ENCODE results near the gene CEBPG.

CEBPG gene

GRCh38 chr19:33383720-33384292, 10.3 kb downstream of the CEBPG start:
- DNase-seq = no peak

DNA sequence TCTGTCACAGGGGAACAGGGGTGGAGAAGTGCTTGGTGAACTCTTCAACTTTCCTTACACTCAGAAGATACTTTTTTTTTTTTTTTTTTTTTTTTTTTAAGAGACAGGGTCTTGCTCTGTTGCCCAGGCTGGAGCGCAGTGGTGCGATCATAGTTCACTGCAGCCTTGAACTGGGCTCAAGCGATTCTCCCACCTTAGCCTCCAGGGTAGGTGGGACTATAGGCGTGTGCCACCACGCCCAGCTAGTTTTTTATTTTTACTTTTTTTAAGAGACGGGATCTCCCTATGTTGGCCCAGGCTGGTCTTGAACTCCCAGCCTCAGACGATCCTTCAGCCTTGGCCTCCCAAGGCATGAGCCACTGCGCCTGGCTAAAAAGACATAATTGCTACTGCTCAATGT, 11.5 kb downstream of the CEBPG start:
- DNase-seq = no peak

DNA sequence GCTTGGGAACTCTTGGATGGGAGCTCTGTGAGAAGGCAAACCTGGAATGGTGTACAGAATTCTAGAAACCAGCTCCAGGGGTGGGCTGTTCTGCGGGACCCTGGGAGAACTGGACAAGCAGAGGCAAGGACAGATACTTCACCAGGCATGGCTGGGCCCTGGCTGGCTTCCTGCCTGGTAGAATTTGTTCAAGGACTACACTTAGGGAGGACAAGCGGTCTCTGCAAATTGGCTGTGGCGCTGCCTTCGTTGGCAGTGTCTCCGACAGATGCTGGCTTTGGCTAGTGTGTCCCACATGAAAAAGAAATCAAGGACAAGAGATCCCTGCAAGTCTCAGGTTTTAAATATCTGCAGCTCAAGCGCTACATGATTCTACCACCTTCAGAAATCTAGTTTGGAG, 12.4 kb downstream of the CEBPG start:
- no peak for DNase-seq

DNA sequence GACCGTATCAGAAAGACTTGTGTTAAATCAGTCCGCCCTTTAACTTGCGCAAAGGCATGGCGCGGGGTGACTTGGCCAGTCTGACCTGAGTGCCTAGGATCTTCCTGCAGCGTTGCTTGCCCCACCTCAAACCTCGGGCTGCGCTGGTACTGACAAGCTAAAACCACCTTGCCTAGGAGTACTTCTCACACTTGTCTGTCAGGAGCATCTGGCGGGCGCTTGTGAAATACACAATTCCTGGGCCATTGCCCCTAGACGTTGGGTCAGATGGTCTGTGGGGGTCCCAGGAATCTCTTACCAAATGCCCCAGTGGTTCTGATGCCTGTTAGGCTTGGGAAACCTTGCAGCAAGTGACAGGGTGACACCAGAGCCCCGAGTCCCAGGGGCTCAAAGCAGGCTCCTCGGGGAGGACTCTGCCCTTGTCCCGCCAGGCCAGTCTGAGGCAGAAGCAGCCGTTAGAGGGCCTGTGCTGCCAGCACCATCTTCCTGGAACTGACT, 12.9 kb downstream of the CEBPG start:
- no peak for DNase-seq

- no peak for DNase-seq
Observed at GRCh38 chr19:33387351-33388230, 14.1 kb downstream of the CEBPG start.

DNA sequence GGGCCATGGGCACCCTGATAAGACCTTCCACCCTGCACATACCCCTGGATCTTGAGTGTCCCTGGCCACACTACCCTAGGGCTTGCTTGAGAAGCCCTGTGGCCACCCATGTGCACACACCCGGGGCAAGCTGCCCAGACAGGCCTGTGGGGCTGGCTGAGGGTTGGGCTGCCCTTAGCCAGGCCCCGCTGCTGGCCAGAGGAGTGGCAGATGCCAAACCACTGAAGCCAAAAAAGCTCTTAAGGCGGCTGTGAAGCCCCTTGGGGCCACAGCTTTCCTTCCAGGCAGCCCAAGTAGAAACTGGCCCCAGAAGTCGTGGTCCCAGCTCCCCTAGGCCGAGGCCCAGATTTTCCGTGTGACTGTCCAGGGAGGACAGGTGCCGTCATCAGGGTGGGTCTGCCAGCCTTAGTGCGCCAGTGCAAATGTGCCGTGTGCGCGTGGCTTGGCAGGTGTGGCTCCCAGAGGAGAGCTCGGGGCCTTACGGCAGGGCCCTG, 14.8 kb downstream of the CEBPG start:
- DNase-seq = no peak

- no peak for DNase-seq
Observed at GRCh38 chr19:33388725-33389420, 15.4 kb downstream of the CEBPG start.

- no peak for DNase-seq
Observed at GRCh38 chr19:33389421-33390100, 16.1 kb downstream of the CEBPG start.

DNA sequence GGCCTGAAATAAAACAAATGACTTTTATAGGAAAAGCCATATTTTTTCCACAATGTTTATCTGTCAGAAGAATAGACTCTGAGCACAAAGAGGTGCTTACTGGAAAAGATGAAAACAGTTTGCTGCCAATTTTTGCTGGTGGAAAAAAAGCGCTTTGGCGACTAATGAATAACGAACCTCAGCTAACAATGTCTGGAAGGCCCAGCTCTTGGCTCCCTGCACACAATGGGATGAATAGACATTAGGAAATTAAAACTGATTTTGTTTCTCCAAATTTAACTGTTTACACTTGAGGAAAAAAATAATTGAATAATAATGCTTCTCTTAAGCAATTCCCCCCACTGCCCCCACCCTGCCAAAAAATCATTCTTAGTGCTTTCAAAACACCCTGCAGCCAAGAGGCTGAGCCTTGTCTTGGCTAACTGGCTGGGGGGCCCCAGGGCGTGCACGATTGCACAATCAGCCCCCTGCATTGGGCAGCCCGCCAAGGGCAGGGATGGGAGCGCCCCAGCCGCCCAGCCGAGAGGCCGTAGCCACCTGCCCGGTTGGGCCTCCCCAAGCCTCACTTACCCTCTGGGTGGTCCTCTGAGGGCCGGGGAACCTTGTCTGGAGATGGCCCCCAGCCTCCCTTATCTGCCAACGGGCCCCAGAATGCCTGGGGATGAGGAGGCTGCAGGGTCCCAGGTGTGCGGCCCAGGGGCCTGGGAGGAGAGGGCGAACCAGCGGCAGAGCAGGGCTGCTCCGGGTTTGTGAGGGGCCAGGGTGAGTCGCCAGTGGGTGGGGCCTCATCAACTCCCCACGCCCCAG, 16.8 kb downstream of the CEBPG start:
- DNase-seq = no peak

DNA sequence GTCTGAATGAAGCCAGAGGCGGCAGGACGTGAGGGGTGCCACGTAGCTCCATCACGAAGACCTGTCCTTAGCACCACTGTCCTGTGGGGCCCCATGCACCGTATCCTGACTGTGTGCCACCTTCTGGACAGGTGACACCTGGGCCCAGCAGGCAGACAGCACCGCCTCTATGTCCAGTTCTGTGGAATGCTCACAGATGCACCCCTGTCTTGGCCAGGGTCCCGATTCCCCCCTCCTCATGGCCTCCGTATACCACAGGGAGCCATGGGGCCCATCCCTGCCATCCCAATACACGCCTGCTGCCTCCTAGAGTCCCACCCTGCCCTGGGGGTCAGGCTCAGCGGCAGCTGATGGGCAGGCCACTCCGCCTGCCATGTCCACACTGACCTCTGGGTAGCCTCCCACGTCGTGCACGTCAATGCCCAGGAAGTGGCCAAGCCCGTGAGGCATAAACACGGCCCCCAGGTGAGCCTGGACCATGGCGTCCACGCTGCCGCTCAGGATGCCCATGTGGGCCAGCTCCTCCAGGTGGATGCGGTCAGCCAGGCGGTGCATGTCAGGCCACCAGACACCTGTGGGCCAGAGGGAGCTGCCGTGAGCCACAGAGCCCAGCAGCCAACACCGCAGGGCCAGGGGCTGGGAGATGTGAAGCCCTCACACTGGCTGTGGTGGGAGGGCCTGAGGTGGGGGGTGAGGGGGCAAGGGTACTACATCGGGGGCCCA, 17.6 kb downstream of the CEBPG start:
- no peak for DNase-seq

DNA sequence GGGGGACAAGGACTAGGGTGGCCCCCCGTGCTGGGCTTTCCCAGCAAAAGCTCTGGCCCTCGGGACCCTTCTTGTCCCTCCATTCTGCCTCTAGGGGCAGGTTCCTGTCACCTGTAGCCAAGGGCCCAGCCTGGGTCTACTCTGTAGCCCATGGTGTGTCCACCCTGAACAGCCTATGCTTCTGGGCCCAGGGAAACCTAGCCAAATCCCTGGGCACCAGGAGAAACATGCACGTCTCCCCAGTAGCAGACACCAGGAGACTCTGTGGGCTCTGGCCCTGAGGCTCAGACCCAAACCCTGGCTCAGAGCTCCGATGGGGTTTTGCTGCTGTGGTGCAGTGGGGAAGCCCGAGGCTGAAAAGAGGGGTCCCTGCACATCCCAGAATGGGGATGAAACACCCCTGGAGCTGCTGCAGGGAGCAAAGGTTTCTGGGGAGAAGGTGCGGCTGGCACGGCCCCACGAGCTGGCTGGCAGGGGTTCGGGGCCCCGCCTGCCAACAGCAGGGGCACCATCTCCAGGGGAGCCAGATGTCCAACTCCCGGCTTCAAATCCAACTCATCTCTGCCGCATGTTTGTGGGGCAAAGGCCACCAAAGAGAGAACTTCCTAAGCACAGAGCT, 18.2 kb downstream of the CEBPG start:
- no peak for DNase-seq

DNA sequence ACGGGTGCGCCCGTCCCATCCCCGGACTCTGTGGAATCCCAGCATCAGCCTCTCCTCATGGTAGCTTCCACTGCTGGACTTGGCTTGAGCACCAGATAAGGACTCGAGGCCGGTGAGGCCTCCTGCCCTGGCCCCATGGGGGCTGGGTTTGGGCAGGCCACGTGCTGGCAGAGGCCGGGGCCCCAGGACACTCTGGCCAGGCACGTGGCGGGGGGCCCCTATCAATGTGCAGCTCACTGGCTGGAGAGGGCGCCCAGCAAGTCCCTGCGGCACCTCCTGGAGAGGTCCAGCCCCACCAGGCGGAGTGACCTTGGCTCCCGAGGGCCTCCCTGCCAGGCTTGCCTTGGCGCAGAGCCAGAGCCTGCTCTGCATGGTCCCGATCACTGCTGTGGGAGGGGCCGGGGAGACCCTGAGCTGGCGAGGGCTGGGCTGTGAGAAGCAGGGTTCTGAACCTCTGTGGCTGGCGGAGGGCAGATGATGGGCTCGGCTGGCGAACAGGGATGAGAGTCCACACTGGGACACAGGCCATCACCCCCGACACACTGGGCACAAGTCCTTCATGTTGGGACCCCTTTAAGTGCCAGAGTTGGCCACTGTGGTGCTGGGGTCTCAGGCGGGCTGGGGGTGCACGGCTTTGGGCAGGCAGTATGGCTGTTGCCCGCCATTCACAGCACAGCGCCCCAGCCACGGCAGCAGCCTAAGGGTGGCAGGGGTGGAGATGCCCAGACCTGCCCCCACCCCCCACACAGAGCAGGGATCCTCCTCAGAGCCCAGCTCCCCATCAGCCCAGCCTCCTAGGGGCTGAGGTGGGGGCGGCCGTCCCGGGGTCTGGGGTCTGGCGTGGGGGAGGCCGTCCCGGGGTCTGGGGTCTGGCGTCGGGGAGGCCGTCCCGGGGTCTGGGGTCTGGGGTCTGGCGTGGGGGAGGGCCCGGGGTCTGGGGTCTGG, 19.1 kb downstream of the CEBPG start:
- DNase-seq = no peak

DNA sequence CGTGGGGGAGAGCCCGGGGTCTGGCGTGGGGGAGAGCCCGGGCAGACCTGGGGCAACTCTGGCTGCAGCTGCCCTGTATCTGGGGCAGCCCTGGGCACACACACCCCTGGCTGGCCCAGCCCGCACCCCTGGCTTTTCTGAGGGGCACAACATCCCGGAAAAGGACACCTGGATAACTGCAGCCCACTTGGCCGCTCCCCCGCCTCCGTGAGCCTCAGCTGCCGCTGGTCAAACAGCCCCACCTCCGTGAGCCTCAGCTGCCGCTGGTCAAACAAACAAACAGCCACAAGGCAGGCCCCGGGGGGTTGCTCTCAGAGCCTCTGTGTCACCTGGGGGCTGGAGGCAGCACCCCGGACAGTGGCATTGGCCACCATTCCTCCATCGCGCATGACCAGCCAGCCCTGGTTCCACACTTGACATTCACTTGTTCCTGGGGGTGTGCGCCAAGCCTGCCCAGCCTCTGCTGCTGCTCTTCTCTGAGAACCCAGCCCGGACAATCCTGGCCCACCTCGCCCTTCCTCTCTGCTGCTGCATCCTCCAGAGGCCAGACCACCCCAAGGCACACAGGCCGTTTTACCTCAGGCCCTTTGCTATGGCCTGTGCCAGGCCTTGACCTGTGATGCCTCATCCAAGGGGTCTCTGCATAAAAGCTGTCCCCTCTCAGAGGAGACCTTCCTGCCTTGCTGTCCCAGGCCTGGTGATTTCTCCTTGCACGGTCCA, 19.9 kb downstream of the CEBPG start:
- DNase-seq = no peak

GRCh38 chr19:33394006-33394722, 20.7 kb downstream of the CEBPG start:
- DNase-seq = peak; percentile 39

- no peak for DNase-seq
Observed at GRCh38 chr19:33394723-33395560, 21.4 kb downstream of the CEBPG start.

GRCh38 chr19:33395561-33396550, 22.3 kb downstream of the CEBPG start:
- no peak for DNase-seq

All from GOT3 (cell line).